PC-9 (cell line): ENCODE measurements around the gene FAM25G.
"Not testable (repeated sequence)": the region's sequence is repeated elsewhere in the genome, so short reads cannot be mapped to it uniquely, and the experiment has no call there.

Experiments
- EZH2 ChIP-seq: fragments of 200-600 bp; sonication (generic); IDR thresholded peaks from 2 replicates; pipeline ENCODE4 v1.8.0; 2017; ENCODE audit warnings: antibody characterized with exemption, low read depth
- TF ChIP-seq, protein P1 (sequence below): fragments of 200-600 bp; sonication (generic); conservative IDR thresholded peaks from 2 replicates; pipeline ENCODE4 v1.6.1; 2017; ENCODE audit warnings: mixed run types, antibody characterized with exemption, mild to moderate bottlenecking, moderate library complexity

DNA sequence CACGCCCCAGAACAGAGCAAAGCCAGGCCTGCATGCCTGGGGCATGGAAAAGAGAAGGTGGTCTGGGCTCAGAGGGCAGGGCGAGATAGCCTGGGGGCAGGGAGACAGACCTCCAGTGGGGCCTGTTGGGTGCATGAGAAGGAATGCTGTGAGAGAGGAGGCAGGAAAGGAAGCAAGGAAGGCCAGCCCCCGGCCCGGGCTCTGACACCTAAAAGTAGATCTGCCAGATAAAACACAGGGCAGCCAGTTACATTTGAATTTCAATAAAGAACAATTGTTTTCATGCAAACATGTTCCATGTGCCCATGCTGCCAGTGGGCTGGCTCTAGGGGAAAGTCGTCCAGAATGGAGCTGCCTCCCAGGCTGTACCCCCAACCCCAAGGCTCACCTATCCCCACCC is 13.4 kb downstream of the FAM25G start:
- not testable (repeated sequence) for TF ChIP-seq EZH2
- TF ChIP-seq, protein P1, sequence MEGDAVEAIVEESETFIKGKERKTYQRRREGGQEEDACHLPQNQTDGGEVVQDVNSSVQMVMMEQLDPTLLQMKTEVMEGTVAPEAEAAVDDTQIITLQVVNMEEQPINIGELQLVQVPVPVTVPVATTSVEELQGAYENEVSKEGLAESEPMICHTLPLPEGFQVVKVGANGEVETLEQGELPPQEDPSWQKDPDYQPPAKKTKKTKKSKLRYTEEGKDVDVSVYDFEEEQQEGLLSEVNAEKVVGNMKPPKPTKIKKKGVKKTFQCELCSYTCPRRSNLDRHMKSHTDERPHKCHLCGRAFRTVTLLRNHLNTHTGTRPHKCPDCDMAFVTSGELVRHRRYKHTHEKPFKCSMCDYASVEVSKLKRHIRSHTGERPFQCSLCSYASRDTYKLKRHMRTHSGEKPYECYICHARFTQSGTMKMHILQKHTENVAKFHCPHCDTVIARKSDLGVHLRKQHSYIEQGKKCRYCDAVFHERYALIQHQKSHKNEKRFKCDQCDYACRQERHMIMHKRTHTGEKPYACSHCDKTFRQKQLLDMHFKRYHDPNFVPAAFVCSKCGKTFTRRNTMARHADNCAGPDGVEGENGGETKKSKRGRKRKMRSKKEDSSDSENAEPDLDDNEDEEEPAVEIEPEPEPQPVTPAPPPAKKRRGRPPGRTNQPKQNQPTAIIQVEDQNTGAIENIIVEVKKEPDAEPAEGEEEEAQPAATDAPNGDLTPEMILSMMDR = not testable (repeated sequence)
